Fibroblast of mammary gland (primary cell): Measurements from ENCODE around the gene ATP8B2.
A peak's percentile ranks its signal among the peaks of the same experiment; 100 is the strongest.
"Not testable (repeated sequence)": the region's sequence is repeated elsewhere in the genome, so short reads cannot be mapped to it uniquely, and the experiment has no call there.

ENCODE experiments used
- DNase-seq: peaks from one replicate; pipeline ENCODE4 v3.0.0-alpha.2; 2010; ENCODE audit warnings: low read depth
- H3K4me3 ChIP-seq: 2 replicates; pipeline ENCODE4 v1.5.1; 2011; ENCODE audit warnings: low read depth, mild to moderate bottlenecking, low read length, moderate library complexity; ENCODE audit not compliant: control insufficient read depth
- TF ChIP-seq, protein P1 (sequence below): conservative IDR thresholded peaks from 2 replicates; pipeline ENCODE4 v1.5.1; 2011; ENCODE audit warnings: low read depth, low read length, inconsistent platforms; ENCODE audit not compliant: control insufficient read depth, insufficient read depth

The ATP8B2 gene

DNA sequence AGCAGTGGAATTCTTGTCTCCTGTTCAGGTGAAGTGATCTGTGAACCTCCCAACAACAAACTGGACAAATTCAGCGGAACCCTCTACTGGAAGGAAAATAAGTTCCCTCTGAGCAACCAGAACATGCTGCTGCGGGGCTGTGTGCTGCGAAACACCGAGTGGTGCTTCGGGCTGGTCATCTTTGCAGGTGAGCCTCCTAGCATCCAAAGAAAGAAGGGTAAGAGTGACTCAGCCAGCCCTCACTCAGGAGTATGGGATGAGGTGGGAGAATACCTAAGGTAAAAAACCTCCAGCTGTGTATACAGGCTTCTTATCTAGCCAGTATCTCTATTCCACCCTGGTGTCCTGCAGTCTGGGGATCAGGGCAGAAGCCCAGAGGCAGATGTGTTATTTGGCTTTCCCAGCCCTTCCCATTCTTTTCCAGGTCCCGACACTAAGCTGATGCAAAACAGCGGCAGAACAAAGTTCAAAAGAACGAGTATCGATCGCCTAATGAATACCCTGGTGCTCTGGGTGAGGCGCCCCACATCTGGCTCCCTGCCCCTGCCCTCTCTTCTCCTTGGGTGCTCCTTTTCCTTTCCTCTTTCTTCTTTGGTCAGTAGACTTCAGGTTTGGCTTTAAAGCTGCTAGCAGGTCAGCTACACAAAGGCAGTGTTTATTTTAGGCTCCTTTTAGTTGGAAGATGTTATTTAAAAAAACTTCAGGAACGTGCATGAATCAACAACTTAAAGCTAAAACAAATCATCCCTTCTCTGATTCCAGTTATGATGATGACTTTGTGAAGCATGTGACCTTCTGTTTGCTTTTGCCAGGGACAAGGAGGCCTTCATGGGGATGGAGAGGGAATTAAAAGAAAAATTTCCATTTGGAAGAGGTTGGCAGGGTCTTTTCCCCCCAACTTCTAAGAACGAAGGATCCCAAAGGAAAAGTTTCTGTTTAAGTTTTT lies 9.0 kb downstream of the ATP8B2 start:
- TF ChIP-seq, protein P1, sequence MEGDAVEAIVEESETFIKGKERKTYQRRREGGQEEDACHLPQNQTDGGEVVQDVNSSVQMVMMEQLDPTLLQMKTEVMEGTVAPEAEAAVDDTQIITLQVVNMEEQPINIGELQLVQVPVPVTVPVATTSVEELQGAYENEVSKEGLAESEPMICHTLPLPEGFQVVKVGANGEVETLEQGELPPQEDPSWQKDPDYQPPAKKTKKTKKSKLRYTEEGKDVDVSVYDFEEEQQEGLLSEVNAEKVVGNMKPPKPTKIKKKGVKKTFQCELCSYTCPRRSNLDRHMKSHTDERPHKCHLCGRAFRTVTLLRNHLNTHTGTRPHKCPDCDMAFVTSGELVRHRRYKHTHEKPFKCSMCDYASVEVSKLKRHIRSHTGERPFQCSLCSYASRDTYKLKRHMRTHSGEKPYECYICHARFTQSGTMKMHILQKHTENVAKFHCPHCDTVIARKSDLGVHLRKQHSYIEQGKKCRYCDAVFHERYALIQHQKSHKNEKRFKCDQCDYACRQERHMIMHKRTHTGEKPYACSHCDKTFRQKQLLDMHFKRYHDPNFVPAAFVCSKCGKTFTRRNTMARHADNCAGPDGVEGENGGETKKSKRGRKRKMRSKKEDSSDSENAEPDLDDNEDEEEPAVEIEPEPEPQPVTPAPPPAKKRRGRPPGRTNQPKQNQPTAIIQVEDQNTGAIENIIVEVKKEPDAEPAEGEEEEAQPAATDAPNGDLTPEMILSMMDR = no peak
- no peak overlapping the region for H3K4me3 ChIP-seq
- DNase-seq = peak; percentile 37

DNA sequence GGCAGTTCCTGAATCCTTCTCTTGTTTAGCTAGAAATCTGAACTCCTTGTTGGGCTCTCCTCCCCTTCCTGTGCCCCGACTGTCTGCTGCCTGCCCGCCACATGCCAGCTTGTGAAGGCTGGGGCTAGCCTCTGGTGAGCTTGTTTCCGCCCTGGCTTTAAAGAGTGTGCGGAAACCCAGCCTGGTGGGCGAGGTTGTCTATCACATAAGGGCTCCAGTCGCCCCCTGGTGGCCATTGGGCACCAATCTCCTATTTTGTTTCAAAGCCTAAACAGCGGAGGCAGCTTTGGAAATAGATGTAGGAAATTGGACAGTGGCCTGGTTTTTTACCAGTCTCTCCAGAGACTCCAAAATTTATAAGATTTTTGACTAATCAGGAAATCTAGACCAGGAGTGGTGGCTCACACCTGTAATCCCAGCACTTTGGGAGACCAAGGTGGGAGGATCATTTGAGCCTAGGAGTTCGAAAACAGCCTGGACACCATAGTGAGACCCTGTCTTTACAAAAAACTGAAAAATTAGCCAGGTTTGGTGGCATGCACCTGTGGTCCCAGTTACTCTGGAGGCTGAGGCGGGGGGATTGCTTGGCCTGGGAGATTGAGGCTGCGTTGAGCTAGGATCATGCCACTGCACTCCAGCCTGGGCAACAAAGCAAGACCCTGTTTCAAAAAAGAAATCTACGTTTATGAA lies 9.8 kb downstream of the ATP8B2 start:
- DNase-seq = peak; percentile 84
- H3K4me3 ChIP-seq = no peak overlapping the region
- TF ChIP-seq, protein P1 = peak; percentile 83

DNA sequence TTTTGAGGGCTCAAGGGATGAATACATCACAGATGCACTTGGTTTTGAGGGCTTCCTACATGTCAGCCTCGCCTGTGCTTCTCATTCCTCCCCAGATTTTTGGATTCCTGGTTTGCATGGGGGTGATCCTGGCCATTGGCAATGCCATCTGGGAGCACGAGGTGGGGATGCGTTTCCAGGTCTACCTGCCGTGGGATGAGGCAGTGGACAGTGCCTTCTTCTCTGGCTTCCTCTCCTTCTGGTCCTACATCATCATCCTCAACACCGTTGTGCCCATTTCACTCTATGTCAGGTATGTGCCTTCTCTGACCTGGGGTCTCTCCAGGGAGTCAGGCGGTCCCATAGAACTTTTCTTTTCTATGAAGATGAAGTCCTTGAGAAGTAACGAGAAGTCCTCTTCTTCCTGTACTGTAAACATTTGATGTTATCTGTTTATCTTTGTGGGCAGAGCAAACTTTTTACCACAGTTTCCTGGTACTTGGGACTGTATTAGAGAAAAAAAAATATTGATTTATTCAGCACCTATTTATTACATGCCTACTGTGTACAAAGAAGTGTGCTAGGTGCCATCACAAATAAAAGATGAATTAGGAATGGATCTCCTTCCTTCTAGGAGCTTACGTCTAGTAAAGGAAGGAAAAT lies 12.0 kb downstream of the ATP8B2 start:
- H3K4me3 ChIP-seq = no peak overlapping the region
- no peak for DNase-seq
- TF ChIP-seq, protein P1 = no peak

DNA sequence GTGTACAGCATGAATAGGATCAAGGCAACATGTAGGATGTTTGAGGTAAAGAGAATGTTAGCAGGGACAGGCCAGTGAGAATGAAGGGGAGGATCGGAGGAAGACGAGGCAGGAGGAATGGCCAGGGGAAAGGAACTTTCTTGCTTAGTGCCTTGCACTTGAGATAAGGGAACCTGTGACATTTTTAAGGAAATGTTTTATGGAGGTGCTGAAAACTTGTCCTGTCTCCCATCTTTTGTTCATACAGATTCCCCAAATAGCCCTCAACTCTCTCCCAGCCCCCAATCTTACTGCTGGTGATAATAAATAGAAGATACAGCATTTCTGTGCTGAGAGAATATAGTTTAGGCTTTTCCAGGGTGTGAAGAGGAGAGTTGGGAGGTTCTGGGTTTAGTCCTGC lies 13.6 kb downstream of the ATP8B2 start:
- TF ChIP-seq, protein P1 = no peak
- H3K4me3 ChIP-seq = no peak overlapping the region
- DNase-seq = no peak

DNA sequence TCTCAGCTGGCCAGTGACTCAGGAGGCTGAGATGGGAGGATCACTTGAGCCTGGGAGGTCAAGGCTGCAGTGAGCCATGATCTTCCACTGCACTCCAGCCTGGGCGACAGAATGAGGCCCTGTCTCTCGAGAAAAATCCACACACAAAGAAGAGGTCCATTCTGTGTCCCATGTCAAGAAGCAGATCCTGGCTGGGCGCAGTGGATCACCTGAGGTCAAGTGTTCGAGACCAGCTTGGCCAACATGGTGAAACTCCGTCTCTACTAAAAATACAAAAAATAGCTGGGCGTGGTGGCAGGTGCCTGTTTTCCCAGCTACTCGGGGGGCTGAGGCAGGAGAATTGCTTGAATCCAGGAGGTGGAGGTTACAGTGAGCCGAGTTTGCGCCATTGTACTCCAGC lies 16.0 kb downstream of the ATP8B2 start:
- DNase-seq, H3K4me3 ChIP-seq: not testable (repeated sequence)

DNA sequence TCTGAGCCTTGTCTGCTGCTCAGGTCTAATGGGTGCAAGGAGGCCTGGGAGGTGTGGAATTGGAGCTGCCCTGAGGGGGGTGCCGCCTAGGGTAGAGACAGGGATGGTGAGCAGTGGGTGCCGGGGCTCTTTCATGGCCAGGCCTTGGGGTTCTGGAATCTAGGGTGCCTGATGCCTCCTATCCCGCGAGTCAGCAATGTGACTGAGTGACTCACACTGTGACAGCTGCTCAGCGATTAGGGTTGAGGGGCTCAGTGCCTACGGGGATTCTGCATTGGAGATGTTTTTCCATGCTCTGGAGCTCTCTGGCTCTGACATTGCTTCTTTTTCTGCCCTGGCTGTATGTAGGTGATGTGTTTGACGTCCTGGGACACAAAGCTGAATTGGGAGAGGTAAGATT lies 16.8 kb downstream of the ATP8B2 start:
- TF ChIP-seq, protein P1 = no peak
- no peak for DNase-seq
- H3K4me3 ChIP-seq = no peak overlapping the region
